OCI-LY1 (cell line): ENCODE data around the gene TTC31.

ENCODE experiments used
- EZH2 ChIP-seq: fragments of 200-600 bp; sonication (generic), shearing (Covaris generic); IDR thresholded peaks from 2 replicates; pipeline ENCODE4 v1.8.0; 2017; ENCODE audit warnings: borderline replicate concordance, mixed run types, mild to moderate bottlenecking, antibody characterized with exemption, low read length, moderate library complexity, mixed read lengths
- TF ChIP-seq, protein P1 (sequence below): fragments of 200-600 bp; sonication (generic), shearing (Covaris generic); IDR thresholded peaks from 2 replicates; pipeline ENCODE4 v1.5.1; 2017; ENCODE audit warnings: mild to moderate bottlenecking, antibody characterized with exemption, low read length, moderate library complexity, mixed read lengths

DNA sequence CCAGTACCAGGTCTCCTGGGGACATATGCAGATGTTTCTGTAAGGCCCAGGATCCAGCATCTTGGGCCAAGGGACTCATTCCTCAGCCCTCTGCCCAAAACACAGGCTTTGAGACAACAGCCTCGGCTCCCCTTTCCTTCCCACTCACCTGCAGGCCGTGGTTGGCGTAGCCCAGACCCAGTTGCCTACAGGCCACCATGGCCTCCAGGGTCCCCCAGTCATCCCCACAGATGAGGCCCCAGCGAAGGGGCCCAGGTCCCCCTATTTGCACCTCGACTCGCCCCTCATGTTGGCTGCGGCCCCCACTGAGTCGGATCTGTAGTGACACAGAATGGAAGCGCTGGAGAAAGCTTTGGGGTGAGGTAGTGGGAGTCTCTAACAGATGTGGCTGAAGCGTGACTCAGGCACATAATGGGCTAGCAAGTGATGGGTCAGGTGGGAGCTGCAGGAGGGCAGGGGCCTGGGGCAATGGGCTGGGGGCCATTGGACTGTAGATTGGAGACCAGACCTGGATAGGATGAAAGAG, 52.6 kb downstream of the TTC31 start:
- TF ChIP-seq, protein P1, sequence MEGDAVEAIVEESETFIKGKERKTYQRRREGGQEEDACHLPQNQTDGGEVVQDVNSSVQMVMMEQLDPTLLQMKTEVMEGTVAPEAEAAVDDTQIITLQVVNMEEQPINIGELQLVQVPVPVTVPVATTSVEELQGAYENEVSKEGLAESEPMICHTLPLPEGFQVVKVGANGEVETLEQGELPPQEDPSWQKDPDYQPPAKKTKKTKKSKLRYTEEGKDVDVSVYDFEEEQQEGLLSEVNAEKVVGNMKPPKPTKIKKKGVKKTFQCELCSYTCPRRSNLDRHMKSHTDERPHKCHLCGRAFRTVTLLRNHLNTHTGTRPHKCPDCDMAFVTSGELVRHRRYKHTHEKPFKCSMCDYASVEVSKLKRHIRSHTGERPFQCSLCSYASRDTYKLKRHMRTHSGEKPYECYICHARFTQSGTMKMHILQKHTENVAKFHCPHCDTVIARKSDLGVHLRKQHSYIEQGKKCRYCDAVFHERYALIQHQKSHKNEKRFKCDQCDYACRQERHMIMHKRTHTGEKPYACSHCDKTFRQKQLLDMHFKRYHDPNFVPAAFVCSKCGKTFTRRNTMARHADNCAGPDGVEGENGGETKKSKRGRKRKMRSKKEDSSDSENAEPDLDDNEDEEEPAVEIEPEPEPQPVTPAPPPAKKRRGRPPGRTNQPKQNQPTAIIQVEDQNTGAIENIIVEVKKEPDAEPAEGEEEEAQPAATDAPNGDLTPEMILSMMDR = no peak
- no peak for TF ChIP-seq EZH2
